IPS-18a (cell line): Measurements from ENCODE around the gene ZNF138.
"Not testable (repeated sequence)": the region's sequence is repeated elsewhere in the genome, so short reads cannot be mapped to it uniquely, and the experiment has no call there.

Experiments used
- H3K27ac ChIP-seq: one replicate; pipeline ENCODE4 v1.5.1; 2013; ENCODE audit warnings: low read length
- H3K27me3 ChIP-seq: one replicate; pipeline ENCODE4 v1.6.1; 2013; ENCODE audit warnings: mild to moderate bottlenecking, low read length; ENCODE audit not compliant: control insufficient read depth, insufficient read depth
- H3K36me3 ChIP-seq: one replicate; pipeline ENCODE4 v1.6.1; 2013; ENCODE audit warnings: low read depth, low read length; ENCODE audit not compliant: control insufficient read depth
- H3K4me1 ChIP-seq: one replicate; pipeline ENCODE4 v1.6.1; 2013; ENCODE audit warnings: low read depth, low read length; ENCODE audit not compliant: control insufficient read depth
- H3K4me3 ChIP-seq: one replicate; pipeline ENCODE4 v1.5.1; 2013; ENCODE audit warnings: low read length
- H3K9ac ChIP-seq: one replicate; pipeline ENCODE4 v1.6.1; 2013; ENCODE audit warnings: mild to moderate bottlenecking, low read length, moderate library complexity
- H3K9me3 ChIP-seq: one replicate; pipeline ENCODE4 v1.6.1; 2013; ENCODE audit warnings: low read depth, low read length; ENCODE audit not compliant: control insufficient read depth

Gene ZNF138

GRCh38 chr7:64794171-64794844 lies at the start of gene ZNF138:
Gene ZNF138 (plus strand): TSS chr7:64794428. CDS start chr7:64794569, 141 bp downstream.
- Histone ChIP-seq H3K36me3 (peaks cover 3% of the 10 kb centered on the region), H3K4me1 (peaks cover 3% of the 10 kb centered on the region), H3K4me3 (peak within 1 kb of the TSS; percentile 98)

DNA sequence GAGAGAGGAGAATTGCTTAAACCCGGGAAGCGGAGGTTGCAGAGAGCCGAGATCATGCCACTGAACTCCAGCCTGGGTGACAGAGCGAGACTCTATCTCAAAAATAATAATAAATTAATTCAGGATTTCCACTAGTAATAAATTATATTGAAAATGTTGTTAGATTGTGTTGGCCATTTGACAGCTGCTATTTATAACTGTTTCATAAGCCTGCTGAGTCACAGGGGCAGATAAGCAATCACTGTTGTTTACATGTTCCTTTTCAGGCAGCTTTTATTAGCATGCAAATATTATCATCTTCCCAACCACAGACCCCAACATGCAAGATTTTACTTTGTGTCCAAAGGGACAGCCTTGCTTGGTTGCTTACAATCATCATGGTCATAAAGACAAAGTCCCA lies 49.5 kb upstream of the ZNF138 start:
- no peaks in the 10 kb centered on the region for H3K36me3 ChIP-seq
- no peak overlapping the region for H3K4me3 ChIP-seq
- H3K4me1 ChIP-seq, result no peaks in the 10 kb centered on the region
- H3K27me3 ChIP-seq, result no peaks in the 10 kb centered on the region
- no peak overlapping the region for H3K9ac ChIP-seq
- peaks cover 51% of the 10 kb centered on the region for H3K9me3 ChIP-seq
- no peak overlapping the region for H3K27ac ChIP-seq

More at GRCh38 chr7:64794171-64794844, at the start of gene ZNF138:
- H3K9me3 ChIP-seq, result no peaks in the 10 kb centered on the region
- no peaks in the 10 kb centered on the region for H3K27me3 ChIP-seq
- peak within 1 kb of the TSS; percentile 91 for H3K9ac ChIP-seq
- peak within 1 kb of the TSS; percentile 94 for H3K27ac ChIP-seq

GRCh38 chr7:64747802-64748201 lies 46.4 kb upstream of the ZNF138 start:
- H3K27me3 ChIP-seq, result no peaks in the 10 kb centered on the region
- H3K27ac ChIP-seq, result no peak overlapping the region
- no peaks in the 10 kb centered on the region for H3K4me1 ChIP-seq
- peaks cover 65% of the 10 kb centered on the region for H3K9me3 ChIP-seq
- no peak overlapping the region for H3K4me3 ChIP-seq
- no peaks in the 10 kb centered on the region for H3K36me3 ChIP-seq
- H3K9ac ChIP-seq, result no peak overlapping the region

DNA sequence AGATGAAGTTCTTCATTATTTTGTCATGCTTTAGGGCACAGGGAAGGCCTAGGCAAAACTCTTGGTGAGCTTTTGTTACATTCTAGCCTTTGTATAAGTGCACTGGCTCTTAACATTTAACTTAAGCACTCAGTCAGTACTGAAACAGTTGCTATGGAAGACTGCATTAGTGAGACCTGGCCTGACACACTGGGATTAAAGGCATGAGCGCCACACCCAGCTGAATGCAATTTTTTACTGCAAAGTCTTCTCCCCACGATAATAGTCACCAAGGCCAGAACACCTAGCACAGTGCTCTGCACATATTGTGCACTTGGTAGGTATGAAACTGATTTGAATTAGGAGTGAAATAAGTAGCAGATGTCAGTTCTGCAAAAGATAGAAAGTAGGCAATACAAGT lies 41.2 kb upstream of the ZNF138 start:
- H3K9me3 ChIP-seq, result peaks cover 61% of the 10 kb centered on the region

DNA sequence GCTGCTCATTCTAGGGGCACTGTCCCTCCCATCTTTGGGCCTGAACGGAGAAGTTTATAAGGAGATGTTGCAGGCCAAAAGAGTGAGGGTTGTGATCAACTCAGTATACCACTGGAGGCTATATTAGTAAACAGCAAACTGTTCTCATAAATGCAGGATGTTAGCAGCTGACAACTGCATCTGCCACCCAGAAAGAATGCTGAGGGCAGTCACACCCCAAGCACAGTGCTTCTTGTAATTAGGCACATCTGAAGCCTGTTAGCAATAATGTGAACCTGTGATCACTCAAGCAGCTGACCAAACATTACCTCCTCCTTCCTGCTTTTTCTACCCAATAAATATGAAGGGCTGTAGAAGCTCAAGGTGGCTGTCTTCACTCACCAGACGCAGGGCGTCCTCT lies 38.4 kb upstream of the ZNF138 start:
- H3K36me3 ChIP-seq, result no peaks in the 10 kb centered on the region
- H3K4me1 ChIP-seq, result no peaks in the 10 kb centered on the region
- H3K9ac ChIP-seq, result no peak overlapping the region
- H3K9me3 ChIP-seq, result peaks cover 58% of the 10 kb centered on the region
- H3K27me3 ChIP-seq, result no peaks in the 10 kb centered on the region
- H3K4me3 ChIP-seq, result no peak overlapping the region
- no peak overlapping the region for H3K27ac ChIP-seq

More for the DNA sequence above, 41.2 kb upstream of the ZNF138 start:
- Histone ChIP-seq H3K4me1 (no peaks in the 10 kb centered on the region), H3K27me3 (no peaks in the 10 kb centered on the region), H3K4me3 (no peak overlapping the region), H3K27ac (no peak overlapping the region), H3K36me3 (no peaks in the 10 kb centered on the region), H3K9ac (no peak overlapping the region)

- no peaks in the 10 kb centered on the region for H3K27me3 ChIP-seq
- no peak overlapping the region for H3K9ac ChIP-seq
- no peaks in the 10 kb centered on the region for H3K36me3 ChIP-seq
- H3K27ac ChIP-seq, result no peak overlapping the region
- H3K9me3 ChIP-seq, result peaks cover 51% of the 10 kb centered on the region
- no peak overlapping the region for H3K4me3 ChIP-seq
- H3K4me1 ChIP-seq, result no peaks in the 10 kb centered on the region
Measured at GRCh38 chr7:64758151-64758550, 36.1 kb upstream of the ZNF138 start.

DNA sequence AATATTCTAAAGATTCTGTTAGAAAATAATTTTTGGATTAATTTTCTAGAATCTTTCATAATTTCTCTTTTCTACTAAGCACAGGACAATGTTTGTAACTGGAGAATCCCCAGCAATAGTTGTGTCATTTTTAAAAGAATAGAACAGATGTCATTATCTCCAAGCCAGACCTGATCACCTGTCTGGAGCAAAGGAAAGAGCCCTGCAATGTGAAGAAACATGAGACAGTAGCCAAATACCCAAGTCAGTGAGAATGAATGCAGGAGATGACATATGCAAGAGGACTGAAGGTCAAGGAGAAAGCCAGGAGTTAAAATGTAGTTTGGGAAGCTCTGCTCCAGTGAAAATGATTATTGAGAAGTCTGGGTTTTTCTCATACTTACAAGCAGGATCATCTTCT lies 25.4 kb upstream of the ZNF138 start:
- Histone ChIP-seq H3K4me1 (no peaks in the 10 kb centered on the region), H3K27me3 (no peaks in the 10 kb centered on the region), H3K4me3 (no peak overlapping the region), H3K9me3 (peaks cover 70% of the 10 kb centered on the region), H3K36me3 (no peaks in the 10 kb centered on the region), H3K27ac (no peak overlapping the region), H3K9ac (no peak overlapping the region)

DNA sequence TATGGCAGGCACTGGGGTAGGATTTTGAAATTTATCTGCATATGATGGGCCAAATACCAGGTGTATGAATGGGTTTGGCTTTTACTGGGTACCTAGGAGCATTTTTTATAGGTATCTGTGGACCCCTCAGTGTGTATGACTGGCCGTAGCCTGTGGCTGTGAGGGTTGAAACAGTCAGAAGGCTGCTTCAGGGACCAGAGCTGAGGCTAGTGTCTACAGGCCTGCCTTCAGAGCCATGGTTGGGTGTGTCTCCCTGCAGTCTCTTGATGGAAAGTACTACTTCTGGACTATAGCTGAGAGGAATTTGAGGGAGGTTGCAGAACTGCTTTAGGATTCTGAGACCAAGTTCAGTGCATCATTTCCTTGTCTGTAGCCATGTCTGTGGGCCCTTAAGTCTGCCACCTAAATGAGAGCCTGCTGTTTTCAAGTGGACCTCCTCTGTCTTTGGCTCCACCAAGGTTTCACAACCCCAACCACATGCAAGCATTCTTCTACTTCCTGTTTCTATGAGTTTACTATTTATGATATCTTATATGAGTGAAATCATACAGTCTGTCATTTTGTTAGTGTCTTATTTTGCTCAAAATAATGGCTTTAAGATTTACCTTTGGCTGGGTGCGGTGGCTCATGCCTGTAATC lies 19.9 kb upstream of the ZNF138 start:
- Histone ChIP-seq H3K36me3 (no peaks in the 10 kb centered on the region), H3K4me3 (no peak overlapping the region), H3K9me3 (peaks cover 52% of the 10 kb centered on the region), H3K27ac (no peak overlapping the region), H3K9ac (no peak overlapping the region), H3K27me3 (no peaks in the 10 kb centered on the region), H3K4me1 (no peaks in the 10 kb centered on the region)

GRCh38 chr7:64775289-64775688 lies 18.9 kb upstream of the ZNF138 start:
- Histone ChIP-seq H3K4me3 (no peak overlapping the region), H3K27ac (no peak overlapping the region), H3K4me1 (no peaks in the 10 kb centered on the region), H3K9ac (no peak overlapping the region), H3K36me3 (no peaks in the 10 kb centered on the region), H3K9me3 (peaks cover 50% of the 10 kb centered on the region), H3K27me3 (no peaks in the 10 kb centered on the region)

DNA sequence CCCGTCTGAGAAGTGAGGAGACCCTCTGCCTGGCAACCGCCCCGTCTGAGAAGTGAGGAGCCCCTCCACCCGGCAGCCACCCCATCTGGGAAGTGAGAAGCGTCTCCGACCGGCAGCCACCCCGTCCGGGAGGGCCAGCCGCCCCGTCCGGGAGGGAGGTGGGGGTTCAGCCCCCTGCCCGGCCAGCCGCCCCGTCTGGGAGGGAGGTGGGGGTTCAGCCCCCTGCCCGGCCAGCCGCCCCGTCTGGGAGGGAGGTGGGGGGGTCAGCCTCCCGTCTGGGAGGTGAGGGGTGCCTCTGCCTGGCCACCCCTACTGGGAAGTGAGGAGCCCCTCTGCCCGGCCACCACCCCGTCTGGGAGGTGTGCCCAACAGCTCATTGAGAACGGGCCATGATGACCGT lies 9.4 kb upstream of the ZNF138 start:
- peaks cover 31% of the 10 kb centered on the region for H3K9me3 ChIP-seq
- not testable (repeated sequence) for H3K4me1 ChIP-seq, H3K9ac ChIP-seq, H3K27me3 ChIP-seq, H3K36me3 ChIP-seq, H3K27ac ChIP-seq, H3K4me3 ChIP-seq

DNA sequence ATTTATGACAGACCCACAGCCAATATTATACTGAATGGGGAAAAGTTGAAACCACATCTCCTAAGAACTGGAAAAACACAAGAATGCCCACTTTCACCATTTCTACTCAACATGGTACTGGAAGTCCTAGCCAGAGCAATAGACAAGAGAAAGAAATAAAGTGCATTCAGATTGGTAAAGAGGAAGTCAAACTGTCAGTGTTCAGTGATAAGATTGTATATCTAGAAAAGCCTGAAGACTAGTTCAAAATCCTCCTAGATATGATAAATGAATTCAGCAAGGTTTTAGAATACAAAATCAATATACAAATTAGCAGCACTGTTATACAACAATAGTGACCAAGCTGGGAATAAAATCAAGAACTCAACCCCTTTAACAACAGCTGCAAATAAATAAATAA lies 6.9 kb upstream of the ZNF138 start:
- H3K27ac ChIP-seq, result no peak overlapping the region
- no peaks in the 10 kb centered on the region for H3K27me3 ChIP-seq
- H3K9ac ChIP-seq, result no peak overlapping the region
- peaks cover 21% of the 10 kb centered on the region for H3K9me3 ChIP-seq
- no peaks in the 10 kb centered on the region for H3K36me3 ChIP-seq
- H3K4me1 ChIP-seq, result no peaks in the 10 kb centered on the region
- no peak overlapping the region for H3K4me3 ChIP-seq

DNA sequence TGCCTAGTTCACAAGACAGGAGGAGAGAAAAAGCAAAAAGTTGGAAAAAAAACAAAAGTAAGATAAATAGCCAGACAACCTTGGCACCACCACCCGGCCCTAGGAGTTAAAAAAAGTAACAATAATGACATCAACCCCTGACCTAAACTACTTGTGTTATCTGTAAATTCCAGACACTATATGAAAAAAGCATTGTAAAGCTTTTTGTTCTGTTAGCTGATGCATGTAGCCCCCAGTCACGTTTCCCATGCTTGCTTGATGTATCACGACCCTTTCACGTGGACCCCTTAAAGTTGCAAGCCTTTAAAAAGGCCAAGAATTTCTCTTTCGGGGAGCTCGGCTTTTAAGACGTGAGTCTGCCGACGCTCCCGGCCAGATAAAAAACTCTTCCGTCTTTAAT lies 5.0 kb upstream of the ZNF138 start:
- not testable (repeated sequence) for H3K36me3 ChIP-seq, H3K27ac ChIP-seq, H3K4me1 ChIP-seq, H3K4me3 ChIP-seq, H3K27me3 ChIP-seq, H3K9ac ChIP-seq
- peaks cover 17% of the 10 kb centered on the region for H3K9me3 ChIP-seq
